ENCODE data around the gene BFSP1.

BFSP1 gene

GRCh38 chr20:17537959-17538358, 6.8 kb upstream of the BFSP1 start:
- Histone ChIP-seq H3K4me1 (ENCODE audit: control insufficient read depth, insufficient read depth, low read length) (peaks cover 4% of the 10 kb centered on the region), H3K4me3 (ENCODE audit: low read length) (no peak overlapping the region), H3K36me3 (ENCODE audit: control insufficient read depth, insufficient read depth, low read length) (no peaks in the 10 kb centered on the region), H3K27ac (ENCODE audit: low read length) (no peak overlapping the region), H3K27me3 (ENCODE audit: control insufficient read depth, insufficient read depth, low read length) (no peaks in the 10 kb centered on the region), H3K9me3 (ENCODE audit: control insufficient read depth, insufficient read depth, low read length) (no peaks in the 10 kb centered on the region)
- no CpG with 5 or more reads among the region's 3 CpGs for WGBS (ENCODE audit: insufficient coverage, insufficient read length)
- DNase-seq (ENCODE audit: low read depth, low spot score), result no peak

- H3K4me3 ChIP-seq (ENCODE audit: low read length), result no peak overlapping the region
- WGBS (ENCODE audit: insufficient coverage, insufficient read length), result no CpG with 5 or more reads among the region's 6 CpGs
- H3K27ac ChIP-seq (ENCODE audit: low read length), result no peak overlapping the region
- peaks cover 4% of the 10 kb centered on the region for H3K4me1 ChIP-seq (ENCODE audit: control insufficient read depth, insufficient read depth, low read length)
- DNase-seq (ENCODE audit: low read depth, low spot score), result no peak
- H3K36me3 ChIP-seq (ENCODE audit: control insufficient read depth, insufficient read depth, low read length), result no peaks in the 10 kb centered on the region
- H3K27me3 ChIP-seq (ENCODE audit: control insufficient read depth, insufficient read depth, low read length), result no peaks in the 10 kb centered on the region
- H3K9me3 ChIP-seq (ENCODE audit: control insufficient read depth, insufficient read depth, low read length), result no peaks in the 10 kb centered on the region
Observed at GRCh38 chr20:17536944-17537444, 5.8 kb upstream of the BFSP1 start.

GRCh38 chr20:17534077-17534476, 2.9 kb upstream of the BFSP1 start:
- Histone ChIP-seq H3K36me3 (ENCODE audit: control insufficient read depth, insufficient read depth, low read length) (no peaks in the 10 kb centered on the region), H3K9me3 (ENCODE audit: control insufficient read depth, insufficient read depth, low read length) (no peaks in the 10 kb centered on the region), H3K4me3 (ENCODE audit: low read length) (no peak overlapping the region), H3K4me1 (ENCODE audit: control insufficient read depth, insufficient read depth, low read length) (peaks cover 4% of the 10 kb centered on the region), H3K27ac (ENCODE audit: low read length) (no peak overlapping the region), H3K27me3 (ENCODE audit: control insufficient read depth, insufficient read depth, low read length) (no peaks in the 10 kb centered on the region; the same call in 1 of the 2 replicates)
- WGBS (ENCODE audit: insufficient coverage, insufficient read length), result no CpG with 5 or more reads among the region's 3 CpGs
- DNase-seq (ENCODE audit: low read depth, low spot score), result no peak

- Histone ChIP-seq H3K27ac (ENCODE audit: low read length) (no peak overlapping the region), H3K4me1 (ENCODE audit: control insufficient read depth, insufficient read depth, low read length) (peaks cover 4% of the 10 kb centered on the region), H3K4me3 (ENCODE audit: low read length) (no peak overlapping the region), H3K9me3 (ENCODE audit: control insufficient read depth, insufficient read depth, low read length) (no peaks in the 10 kb centered on the region), H3K36me3 (ENCODE audit: control insufficient read depth, insufficient read depth, low read length) (no peaks in the 10 kb centered on the region), H3K27me3 (ENCODE audit: control insufficient read depth, insufficient read depth, low read length) (no peaks in the 10 kb centered on the region; the same call in 1 of the 2 replicates)
- no CpG with 5 or more reads among the region's 1 CpG for WGBS (ENCODE audit: insufficient coverage, insufficient read length)
- DNase-seq (ENCODE audit: low read depth, low spot score), result no peak
Observed at GRCh38 chr20:17533396-17533795, 2.2 kb upstream of the BFSP1 start.

GRCh38 chr20:17531665-17532025, 466 bp upstream of the BFSP1 start:
- Histone ChIP-seq H3K27ac (ENCODE audit: low read length) (no peak overlapping the region), H3K4me3 (ENCODE audit: low read length) (peak overlapping the region; percentile 23; the same call in 1 of the 2 replicates), H3K4me1 (ENCODE audit: control insufficient read depth, insufficient read depth, low read length) (peaks cover 2% of the 10 kb centered on the region), H3K27me3 (ENCODE audit: control insufficient read depth, insufficient read depth, low read length) (no peaks in the 10 kb centered on the region; the same call in 1 of the 2 replicates), H3K9me3 (ENCODE audit: control insufficient read depth, insufficient read depth, low read length) (no peaks in the 10 kb centered on the region), H3K36me3 (ENCODE audit: control insufficient read depth, insufficient read depth, low read length) (no peaks in the 10 kb centered on the region)
- DNase-seq (ENCODE audit: low read depth, low spot score), result no peak
- no CpG with 5 or more reads among the region's 5 CpGs for WGBS (ENCODE audit: insufficient coverage, insufficient read length)

GRCh38 chr20:17530153-17530552, 1.0 kb downstream of the BFSP1 start:
- H3K36me3 ChIP-seq (ENCODE audit: control insufficient read depth, insufficient read depth, low read length), result no peaks in the 10 kb centered on the region
- peaks cover 2% of the 10 kb centered on the region for H3K4me1 ChIP-seq (ENCODE audit: control insufficient read depth, insufficient read depth, low read length)
- WGBS (ENCODE audit: insufficient coverage, insufficient read length), result no CpG with 5 or more reads among the region's 7 CpGs
- no peak overlapping the region for H3K27ac ChIP-seq (ENCODE audit: low read length)
- H3K9me3 ChIP-seq (ENCODE audit: control insufficient read depth, insufficient read depth, low read length), result no peaks in the 10 kb centered on the region
- H3K27me3 ChIP-seq (ENCODE audit: control insufficient read depth, insufficient read depth, low read length), result no peaks in the 10 kb centered on the region; the same call in 1 of the 2 replicates
- DNase-seq (ENCODE audit: low read depth, low spot score), result no peak
- H3K4me3 ChIP-seq (ENCODE audit: low read length), result no peak overlapping the region

- Histone ChIP-seq H3K27me3 (ENCODE audit: control insufficient read depth, insufficient read depth, low read length) (no peaks in the 10 kb centered on the region; the same call in 1 of the 2 replicates), H3K9me3 (ENCODE audit: control insufficient read depth, insufficient read depth, low read length) (no peaks in the 10 kb centered on the region), H3K27ac (ENCODE audit: low read length) (no peak overlapping the region), H3K4me3 (ENCODE audit: low read length) (no peak overlapping the region), H3K4me1 (ENCODE audit: control insufficient read depth, insufficient read depth, low read length) (peaks cover 2% of the 10 kb centered on the region), H3K36me3 (ENCODE audit: control insufficient read depth, insufficient read depth, low read length) (no peaks in the 10 kb centered on the region)
- no peak for DNase-seq (ENCODE audit: low read depth, low spot score)
Observed at GRCh38 chr20:17529586-17529985, 1.6 kb downstream of the BFSP1 start.

GRCh38 chr20:17525650-17526049, 5.5 kb downstream of the BFSP1 start:
- no peak for DNase-seq (ENCODE audit: low read depth, low spot score)
- no peaks in the 10 kb centered on the region for H3K9me3 ChIP-seq (ENCODE audit: control insufficient read depth, insufficient read depth, low read length)
- H3K36me3 ChIP-seq (ENCODE audit: control insufficient read depth, insufficient read depth, low read length), result no peaks in the 10 kb centered on the region
- no peaks in the 10 kb centered on the region; the same call in 1 of the 2 replicates for H3K27me3 ChIP-seq (ENCODE audit: control insufficient read depth, insufficient read depth, low read length)
- H3K27ac ChIP-seq (ENCODE audit: low read length), result no peak overlapping the region
- no peak overlapping the region for H3K4me3 ChIP-seq (ENCODE audit: low read length)
- no peaks in the 10 kb centered on the region; the same call in 1 of the 2 replicates for H3K4me1 ChIP-seq (ENCODE audit: control insufficient read depth, insufficient read depth, low read length)

GRCh38 chr20:17525132-17525531, 6.0 kb downstream of the BFSP1 start:
- H3K27me3 ChIP-seq (ENCODE audit: control insufficient read depth, insufficient read depth, low read length), result no peaks in the 10 kb centered on the region
- WGBS (ENCODE audit: insufficient coverage, insufficient read length), result no CpG with 5 or more reads among the region's 5 CpGs
- H3K4me1 ChIP-seq (ENCODE audit: control insufficient read depth, insufficient read depth, low read length), result no peaks in the 10 kb centered on the region; the same call in 1 of the 2 replicates
- no peak overlapping the region for H3K4me3 ChIP-seq (ENCODE audit: low read length)
- no peaks in the 10 kb centered on the region for H3K36me3 ChIP-seq (ENCODE audit: control insufficient read depth, insufficient read depth, low read length)
- no peak for DNase-seq (ENCODE audit: low read depth, low spot score)
- H3K27ac ChIP-seq (ENCODE audit: low read length), result no peak overlapping the region
- no peaks in the 10 kb centered on the region for H3K9me3 ChIP-seq (ENCODE audit: control insufficient read depth, insufficient read depth, low read length)

- Histone ChIP-seq H3K9me3 (ENCODE audit: control insufficient read depth, insufficient read depth, low read length) (no peaks in the 10 kb centered on the region), H3K4me1 (ENCODE audit: control insufficient read depth, insufficient read depth, low read length) (no peaks in the 10 kb centered on the region; the same call in 1 of the 2 replicates), H3K27ac (ENCODE audit: low read length) (no peak overlapping the region), H3K36me3 (ENCODE audit: control insufficient read depth, insufficient read depth, low read length) (no peaks in the 10 kb centered on the region), H3K4me3 (ENCODE audit: low read length) (no peak overlapping the region), H3K27me3 (ENCODE audit: control insufficient read depth, insufficient read depth, low read length) (no peaks in the 10 kb centered on the region)
- WGBS (ENCODE audit: insufficient coverage, insufficient read length), result no CpG with 5 or more reads among the region's 8 CpGs
- no peak for DNase-seq (ENCODE audit: low read depth, low spot score)
Observed at GRCh38 chr20:17524560-17524959, 6.6 kb downstream of the BFSP1 start.

GRCh38 chr20:17523326-17523725, 7.9 kb downstream of the BFSP1 start:
- no peaks in the 10 kb centered on the region for H3K36me3 ChIP-seq (ENCODE audit: control insufficient read depth, insufficient read depth, low read length)
- no peak overlapping the region for H3K27ac ChIP-seq (ENCODE audit: low read length)
- no peak overlapping the region for H3K4me3 ChIP-seq (ENCODE audit: low read length)
- no peaks in the 10 kb centered on the region; the same call in 1 of the 2 replicates for H3K4me1 ChIP-seq (ENCODE audit: control insufficient read depth, insufficient read depth, low read length)
- no CpG with 5 or more reads among the region's 5 CpGs for WGBS (ENCODE audit: insufficient coverage, insufficient read length)
- DNase-seq (ENCODE audit: low read depth, low spot score), result no peak
- H3K27me3 ChIP-seq (ENCODE audit: control insufficient read depth, insufficient read depth, low read length), result no peaks in the 10 kb centered on the region
- H3K9me3 ChIP-seq (ENCODE audit: control insufficient read depth, insufficient read depth, low read length), result no peaks in the 10 kb centered on the region

All from iPS DF 6.9 (cell line).